ENCODE measurements around the gene DNAJC17. TPM values are rescaled to one million over a fixed set of nuclear protein-coding genes. Genes with fewer than 3 reads are reported as not detected.
A peak's percentile ranks its signal among the peaks of the same experiment; 100 is the strongest.

The DNAJC17 gene
- polyA plus RNA-seq, 3 donors, result 38.1 to 40.6 (median 38.5) TPM

- no peak for DNase-seq (ENCODE audit: low read depth in 3 of 3, low spot score in 2 of 3)
Observed at GRCh38 chr15:40768521-40769273, 38.6 kb downstream of the DNAJC17 start.

- DNase-seq (ENCODE audit: low read depth in 3 of 3, low spot score in 2 of 3), result no peak
Observed at GRCh38 chr15:40767838-40768500, 39.3 kb downstream of the DNAJC17 start.

- no peak for DNase-seq (ENCODE audit: low read depth in 3 of 3, low spot score in 2 of 3)
Observed at GRCh38 chr15:40766906-40767837, 40.1 kb downstream of the DNAJC17 start.

GRCh38 chr15:40766194-40766815 is 41.0 kb downstream of the DNAJC17 start:
- no peak for DNase-seq (ENCODE audit: low read depth in 3 of 3, low spot score in 2 of 3)

- DNase-seq (ENCODE audit: low read depth in 3 of 3, low spot score in 2 of 3), result no peak
Observed at GRCh38 chr15:40764629-40765103, 42.6 kb downstream of the DNAJC17 start.

GRCh38 chr15:40763801-40764628 is 43.3 kb downstream of the DNAJC17 start, which contains the start of gene GCHFR:
Gene GCHFR (plus strand): TSS chr15:40764068. CDS start chr15:40764181, 113 bp downstream.
- DNase-seq (ENCODE audit: low read depth in 3 of 3, low spot score in 2 of 3), result no peak

GRCh38 chr15:40762919-40763800 is 44.1 kb downstream of the DNAJC17 start:
- DNase-seq (ENCODE audit: low read depth in 3 of 3, low spot score in 2 of 3), result no peak

- DNase-seq (ENCODE audit: low read depth in 3 of 3, low spot score in 2 of 3), result no peak
Observed at GRCh38 chr15:40759961-40760360, 47.3 kb downstream of the DNAJC17 start.

GRCh38 chr15:40756938-40757337 is 50.3 kb downstream of the DNAJC17 start:
- DNase-seq (ENCODE audit: low read depth in 3 of 3, low spot score in 2 of 3), result no peak

- DNase-seq (ENCODE audit: low read depth in 3 of 3, low spot score in 2 of 3), result no peak
Observed at GRCh38 chr15:40755812-40756208, 51.5 kb downstream of the DNAJC17 start.

GRCh38 chr15:40754883-40755811 is 52.1 kb downstream of the DNAJC17 start, which contains the start of gene RMDN3:
Gene RMDN3 (minus strand): TSS chr15:40755254. CDS start chr15:40754783, 471 bp downstream.
- peak; percentile 87 to 95 (median 94) for DNase-seq (ENCODE audit: low read depth in 3 of 3, low spot score in 2 of 3)

GRCh38 chr15:40754574-40754882 is 52.7 kb downstream of the DNAJC17 start:
- DNase-seq (ENCODE audit: low read depth in 3 of 3, low spot score in 2 of 3), result no peak

GRCh38 chr15:40751745-40752144 is 55.5 kb downstream of the DNAJC17 start:
- no peak for DNase-seq (ENCODE audit: low read depth in 3 of 3, low spot score in 2 of 3)

GRCh38 chr15:40750885-40751284 is 56.4 kb downstream of the DNAJC17 start:
- DNase-seq (ENCODE audit: low read depth in 3 of 3, low spot score in 2 of 3), result no peak

GRCh38 chr15:40749151-40749630 is 58.1 kb downstream of the DNAJC17 start:
- no peak for DNase-seq (ENCODE audit: low read depth in 3 of 3, low spot score in 2 of 3)

- DNase-seq (ENCODE audit: low read depth in 3 of 3, low spot score in 2 of 3), result no peak
Observed at GRCh38 chr15:40747685-40748631, 59.3 kb downstream of the DNAJC17 start.

Measured in right renal cortex interstitium (tissue), 3 donors.